Naive thymus-derived CD4-positive, alpha-beta T cell (primary cell): ENCODE results near the gene FCGR3A. TPM values are rescaled to one million over a fixed set of nuclear protein-coding genes. Genes with fewer than 3 reads are reported as not detected.
A peak's percentile ranks its signal among the peaks of the same experiment; 100 is the strongest.
"Not testable (repeated sequence)": the region's sequence is repeated elsewhere in the genome, so short reads cannot be mapped to it uniquely, and the experiment has no call there.

Experiments
- ATAC-seq: fragments of 150-1000 bp; cut with Tn5 transposase; 2 replicates; pipeline ENCODE4 v1.10.0; 2021; ENCODE audit warnings: mild to moderate bottlenecking, moderate library complexity
- CTCF ChIA-PET: fragments of 350-600 bp; sonication (Branson Sonifier 250); formaldehyde crosslinking; loops from one replicate; lab custom pipeline; 2021; ENCODE audit warnings: antibody characterized with exemption; lab: Charles Lee
- POLR2A ChIA-PET: fragments of 350-600 bp; sonication (Branson Sonifier 250); formaldehyde crosslinking; loops from one replicate; lab custom pipeline; 2021; ENCODE audit warnings: antibody characterized with exemption, inconsistent platforms; lab: Charles Lee
- DNase-seq, 9 donors: peaks; one replicate each; pipeline versions ENCODE4 v3.0.0 to v3.0.0-alpha.2; 2020 to 2022; ENCODE audit warnings: mixed read lengths in 1 of 9
- H3K27ac ChIP-seq: one replicate; pipeline ENCODE4 v1.7.0; 2013; ENCODE audit warnings: mild to moderate bottlenecking, low read depth, low read length, moderate library complexity
- H3K27me3 ChIP-seq, 2 donors: one replicate each; pipeline ENCODE4 v1.7.0; 2013; ENCODE audit warnings: low read length in 2 of 2, mild to moderate bottlenecking in 2 of 2, moderate library complexity in 2 of 2; ENCODE audit not compliant: control insufficient read depth in 2 of 2, insufficient read depth in 2 of 2
- H3K36me3 ChIP-seq, 3 experiments: 1 replicate in 2 of 3; 2 replicates in 1 of 3; pipeline ENCODE4 v1.7.0; 2013; ENCODE audit warnings: low read length in 3 of 3, mild to moderate bottlenecking in 3 of 3, moderate library complexity in 1 of 3; ENCODE audit not compliant: insufficient read depth in 3 of 3, control insufficient read depth in 2 of 3
- H3K4me1 ChIP-seq, 2 donors: one replicate each; pipeline ENCODE4 v1.7.0; 2013; ENCODE audit warnings: low read length in 2 of 2, mild to moderate bottlenecking in 2 of 2, moderate library complexity in 1 of 2; ENCODE audit not compliant: control insufficient read depth in 2 of 2, insufficient read depth in 2 of 2
- H3K4me3 ChIP-seq: 2 replicates; pipeline ENCODE4 v1.7.0; 2013; ENCODE audit warnings: mild to moderate bottlenecking, low read length
- H3K9me3 ChIP-seq, 3 experiments: 1 replicate in 2 of 3; 2 replicates in 1 of 3; pipeline ENCODE4 v1.7.0; 2013; ENCODE audit warnings: low read length in 3 of 3; ENCODE audit not compliant: control insufficient read depth in 2 of 3
- H3K27ac Mint-ChIP-seq, 9 donors: one replicate each; pipeline ENCODE4 v1.8.0; 2020 to 2022; ENCODE audit warnings: mixed read lengths in 9 of 9, mild to moderate bottlenecking in 8 of 9, moderate library complexity in 5 of 9, inconsistent platforms in 2 of 9
- H3K27me3 Mint-ChIP-seq, 5 donors: one replicate each; pipeline ENCODE4 v1.8.0; 2021 to 2022; ENCODE audit warnings: mixed read lengths in 5 of 5, mild to moderate bottlenecking in 1 of 5
- H3K36me3 Mint-ChIP-seq, 5 donors: one replicate each; pipeline ENCODE4 v1.8.0; 2020 to 2022; ENCODE audit warnings: mixed read lengths in 5 of 5, mild to moderate bottlenecking in 3 of 5, inconsistent platforms in 1 of 5
- H3K4me1 Mint-ChIP-seq, 7 donors: one replicate each; pipeline ENCODE4 v1.8.0; 2020 to 2022; ENCODE audit warnings: mixed read lengths in 7 of 7, mild to moderate bottlenecking in 3 of 7, inconsistent platforms in 1 of 7
- H3K4me3 Mint-ChIP-seq, 10 donors: one replicate each; pipeline ENCODE4 v1.8.0; 2020 to 2022; ENCODE audit warnings: mild to moderate bottlenecking in 10 of 10, mixed read lengths in 10 of 10, moderate library complexity in 6 of 10, inconsistent platforms in 2 of 10
- H3K9me3 Mint-ChIP-seq, 11 donors: one replicate each; pipeline ENCODE4 v1.8.0; 2020 to 2022; ENCODE audit warnings: mixed read lengths in 11 of 11, mild to moderate bottlenecking in 4 of 11, inconsistent platforms in 1 of 11, moderate library complexity in 1 of 11
- intact Hi-C, 2 donors: fragments of 100-400 bp; cut with micrococcal nuclease; formaldehyde crosslinking; loops; one replicate each; pipeline ENCODE4 v1.15.1; 2023
- polyA plus RNA-seq, 2 donors: library from polyadenylated mRNA; unstranded; fragments of 300-500 nt; fragmentation: Illumina TruSeq; gene quantifications; one replicate each; pipeline ENCODE4 v1.2.3, GENCODE V29; 2021
- total RNA-seq, 6 experiments: library from RNA in 5 of 6; stranded (reverse) in 5 of 6; gene quantifications; 1 replicate in 5 of 6; 2 replicates in 1 of 6; pipeline ENCODE4 v1.2.3 and lab custom pipeline; 2021 to 2026

The FCGR3A gene
- 100 to 1,000 TPM in 1 of 5 experiments, 10 to 100 TPM in 1, 1 to 10 TPM in 2, not detected in 1; 1.5 to 190 (median 9.3) TPM for total RNA-seq
- polyA plus RNA-seq, result under 1 TPM; 0.58 to 0.83 TPM
- not detected for total RNA-seq (lab: John Stamatoyannopoulos, UW)

DNA sequence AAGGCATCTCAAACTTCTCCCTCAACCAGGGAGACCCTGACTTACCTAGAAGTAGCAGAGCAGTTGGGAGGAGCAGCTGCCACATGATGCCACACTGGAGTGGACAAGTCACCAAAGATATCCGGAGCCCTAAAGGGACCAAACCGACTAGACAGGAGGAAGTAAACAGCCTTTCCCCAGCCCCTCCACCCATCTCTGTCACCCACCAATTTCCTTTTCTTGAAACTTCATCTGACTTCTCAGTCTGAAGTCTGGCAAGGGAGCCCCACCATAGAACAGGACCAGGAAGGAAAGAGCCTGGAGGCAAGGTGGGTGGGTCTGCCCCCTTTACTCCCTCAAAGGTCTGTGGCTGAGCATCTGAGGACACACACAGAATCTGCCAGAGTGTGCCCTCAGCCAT lies at the start of gene FCGR3A:
Gene FCGR3A (minus strand): TSS at position 167 of the 400 bp plus-strand sequence. CDS start 82 bp downstream, at position 85.
- H3K4me1 Mint-ChIP-seq, result peaks cover 5 to 16% (median 7%) of the 10 kb centered on the region in 7 donors
- no peak for DNase-seq

DNA sequence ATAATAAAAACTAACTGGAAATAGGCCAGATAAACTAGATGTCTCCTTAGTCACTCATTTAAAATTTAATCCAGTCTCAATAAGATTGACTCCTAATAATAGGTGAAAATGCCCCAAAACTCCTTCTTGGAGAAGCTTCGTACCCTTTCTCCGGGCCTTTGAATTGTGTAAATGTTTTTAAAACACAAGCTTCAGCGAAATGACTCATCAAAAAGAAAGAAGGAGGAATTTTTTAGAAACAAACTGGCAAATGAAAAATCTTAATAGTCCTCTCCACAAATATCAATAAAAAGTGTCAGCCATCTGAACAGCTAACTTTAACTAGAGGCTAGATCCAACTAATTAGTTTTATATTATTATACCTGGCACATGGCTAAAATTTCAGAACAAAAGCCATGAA lies 47.5 kb upstream of the FCGR3A start:
- H3K9me3 Mint-ChIP-seq, H3K4me3 Mint-ChIP-seq, H3K27me3 ChIP-seq, H3K27me3 Mint-ChIP-seq, H3K36me3 Mint-ChIP-seq, H3K27ac Mint-ChIP-seq, CTCF ChIA-PET, POLR2A ChIA-PET, H3K9me3 ChIP-seq, DNase-seq, H3K36me3 ChIP-seq, H3K27ac ChIP-seq, H3K4me3 ChIP-seq, ATAC-seq, H3K4me1 ChIP-seq, H3K4me1 Mint-ChIP-seq: not testable (repeated sequence)
- intact Hi-C loops, result loop anchor here in 1 of 2 donors (5.0 kb wide), 1 partner anchor 85 kb away; no protein-coding TSS in a partner anchor

More for the DNA sequence above, at the start of gene FCGR3A:
- Histone ChIP-seq H3K9me3 (no peaks in the 10 kb centered on the region), H3K27me3 (no peaks in the 10 kb centered on the region), H3K27ac (no peak within 1 kb of the TSS), H3K36me3 (no peaks in the 10 kb centered on the region), H3K4me3 (no peak within 1 kb of the TSS), H3K4me1 (peaks cover 0 to 21% of the 10 kb centered on the region in 2 donors)
- Mint-ChIP-seq H3K9me3 (peaks cover 0 to 7% (median 0%) of the 10 kb centered on the region in 11 donors), H3K36me3 (peaks cover 0 to 11% (median 0%) of the 10 kb centered on the region in 5 donors), H3K27ac (peak within 1 kb of the TSS in 1 of 9 donors; percentile 17), H3K4me3 (peak within 1 kb of the TSS in 1 of 10 donors; percentile 77), H3K27me3 (peaks cover 0 to 5% (median 0%) of the 10 kb centered on the region in 5 donors)
- CTCF ChIA-PET, result no interaction called here
- peak; percentile 46 for ATAC-seq
- POLR2A ChIA-PET, result no interaction called here
- intact Hi-C loops, result loop anchor here in 1 of 2 donors (10.0 kb wide), 1 partner anchor 1625 kb away; the partner anchor contains the start of gene TAGLN2

DNA sequence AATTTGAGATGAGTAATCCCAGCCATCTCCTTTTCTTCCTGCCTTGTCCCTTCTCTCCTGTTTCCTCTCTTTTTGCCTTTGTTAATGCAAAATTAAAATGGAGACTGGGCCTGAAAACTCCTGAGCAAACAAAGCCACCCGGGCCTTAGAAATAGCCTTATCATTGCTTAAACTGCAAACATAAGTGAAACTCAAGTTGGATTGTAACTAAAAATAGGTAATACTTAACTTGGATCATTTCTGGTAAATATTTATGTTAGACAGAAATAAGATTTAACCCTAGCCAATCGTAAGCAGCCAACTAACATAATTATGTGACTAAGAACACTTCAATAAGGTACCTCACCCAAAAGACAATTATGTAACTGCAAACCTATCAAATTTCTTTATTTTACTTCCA lies 46.0 kb upstream of the FCGR3A start:
- DNase-seq, H3K36me3 Mint-ChIP-seq, H3K4me1 Mint-ChIP-seq, H3K27me3 Mint-ChIP-seq, H3K36me3 ChIP-seq, ATAC-seq, CTCF ChIA-PET, POLR2A ChIA-PET, H3K4me3 Mint-ChIP-seq, H3K27ac ChIP-seq, H3K4me3 ChIP-seq, H3K27ac Mint-ChIP-seq, H3K9me3 ChIP-seq, H3K4me1 ChIP-seq, H3K9me3 Mint-ChIP-seq, H3K27me3 ChIP-seq: not testable (repeated sequence)
- intact Hi-C loops, result loop anchor here in 1 of 2 donors (5.0 kb wide), 1 partner anchor 83 kb away; no protein-coding TSS in a partner anchor

GRCh38 chr1:161595173-161595572 lies 45.6 kb upstream of the FCGR3A start:
- CTCF ChIA-PET, ATAC-seq, H3K9me3 Mint-ChIP-seq, H3K9me3 ChIP-seq, H3K27ac ChIP-seq, H3K4me1 ChIP-seq, H3K36me3 Mint-ChIP-seq, H3K4me3 ChIP-seq, H3K27me3 Mint-ChIP-seq, DNase-seq, H3K4me1 Mint-ChIP-seq, H3K36me3 ChIP-seq, H3K4me3 Mint-ChIP-seq, H3K27me3 ChIP-seq, POLR2A ChIA-PET, H3K27ac Mint-ChIP-seq: not testable (repeated sequence)
- intact Hi-C loops, result loop anchor here in 1 of 2 donors (5.0 kb wide), 1 partner anchor 83 kb away; no protein-coding TSS in a partner anchor

- H3K9me3 Mint-ChIP-seq, CTCF ChIA-PET, H3K27me3 Mint-ChIP-seq, H3K27ac ChIP-seq, H3K27me3 ChIP-seq, H3K9me3 ChIP-seq, H3K4me3 ChIP-seq, H3K4me3 Mint-ChIP-seq, H3K4me1 ChIP-seq, H3K36me3 Mint-ChIP-seq, H3K4me1 Mint-ChIP-seq, intact Hi-C loops, H3K36me3 ChIP-seq, ATAC-seq, DNase-seq, POLR2A ChIA-PET: not testable (repeated sequence)
- peak overlapping the region in 1 of 9 donors; percentile 59 for H3K27ac Mint-ChIP-seq
These were observed 44.8 kb upstream of the FCGR3A start for GRCh38 chr1:161594269-161594984.

DNA sequence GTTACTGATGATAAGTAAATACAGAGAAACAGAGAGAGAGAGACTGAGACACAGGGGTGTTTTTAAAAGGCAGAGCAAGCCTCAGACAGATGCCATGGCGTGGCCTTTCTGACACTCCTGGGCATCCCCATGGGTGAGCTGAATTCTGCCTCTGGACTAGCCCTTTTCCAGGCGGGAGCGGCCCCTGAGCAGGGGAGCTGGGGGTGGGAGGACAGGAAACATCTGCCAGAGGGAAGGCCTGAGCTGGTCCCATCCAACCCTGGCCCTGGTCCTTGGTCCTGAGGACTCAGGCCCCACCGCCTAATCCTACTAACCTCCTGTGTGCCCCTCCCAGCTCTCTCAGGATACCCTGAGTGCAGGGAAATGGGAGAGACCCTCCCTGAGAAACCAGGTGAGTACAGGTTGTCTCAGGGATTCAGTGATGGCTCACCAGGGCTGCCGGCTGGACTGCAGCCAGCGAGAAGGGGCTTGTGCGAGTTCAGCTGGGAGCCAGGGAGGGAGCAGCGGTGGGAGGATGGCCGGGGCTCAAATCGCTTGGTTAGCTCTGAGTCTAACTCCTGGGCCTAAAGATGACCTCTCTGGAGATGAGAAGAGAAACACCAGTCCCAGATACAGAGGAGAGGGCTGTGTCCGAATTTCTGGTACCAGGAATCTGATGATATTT lies 43.6 kb upstream of the FCGR3A start:
- H3K4me3 ChIP-seq, H3K27ac ChIP-seq, H3K9me3 ChIP-seq, H3K9me3 Mint-ChIP-seq, ATAC-seq, H3K27me3 Mint-ChIP-seq, H3K4me3 Mint-ChIP-seq, H3K36me3 ChIP-seq, DNase-seq, H3K4me1 ChIP-seq, POLR2A ChIA-PET, H3K27me3 ChIP-seq, CTCF ChIA-PET, intact Hi-C loops, H3K27ac Mint-ChIP-seq, H3K4me1 Mint-ChIP-seq, H3K36me3 Mint-ChIP-seq: not testable (repeated sequence)
